PFSK-1 (cell line): ENCODE data around the gene GRM4.

Experiments used
- FOXP2 ChIP-seq: optimal IDR thresholded peaks from 2 replicates; pipeline ENCODE3; 2011; ENCODE audit warnings: borderline replicate concordance, control low read depth, inconsistent platforms; ENCODE audit not compliant: insufficient read depth; ENCODE audit errors: extremely low read length, extremely low read depth
- POLR2AphosphoS5 ChIP-seq: IDR thresholded peaks from 2 replicates; pipeline ENCODE4 v1.6.1; 2012; ENCODE audit warnings: low read depth, mild to moderate bottlenecking, control low read depth, low read length, moderate library complexity
- REST ChIP-seq, 2 experiments: IDR thresholded peaks; 2 replicates each; pipeline versions ENCODE4 v1.6.1 to v1.8.0; 2011 to 2012; ENCODE audit warnings: low read depth in 2 of 2, low read length in 2 of 2, control low read depth in 1 of 2, inconsistent platforms in 1 of 2, mild to moderate bottlenecking in 1 of 2, moderate library complexity in 1 of 2; ENCODE audit not compliant: insufficient read depth in 1 of 2
- SIN3A ChIP-seq: IDR thresholded peaks from 2 replicates; pipeline ENCODE4 v1.6.1; 2012; ENCODE audit warnings: mild to moderate bottlenecking, low read length, moderate library complexity, borderline replicate concordance; ENCODE audit not compliant: insufficient read depth
- TAF1 ChIP-seq: IDR thresholded peaks from 2 replicates; pipeline ENCODE4 v1.6.1; 2012; ENCODE audit warnings: low read length, control low read depth, borderline replicate concordance; ENCODE audit not compliant: insufficient read depth

GRCh38 chr6:34051331-34051919 is 94.5 kb downstream of the GRM4 start:
- TF ChIP-seq REST (IDR thresholded peaks at IDR 0.05; ENCODE audit: insufficient read depth in 1 of 2, low read depth in 2 of 2, low read length in 2 of 2) (no peak), SIN3A (no peak), POLR2AphosphoS5 (no peak), TAF1 (no peak), FOXP2 (no peak)
